ENCODE measurements around the gene IL18RAP. TPM values are rescaled to one million over a fixed set of nuclear protein-coding genes. Genes with fewer than 3 reads are reported as not detected.

Gene IL18RAP
- total RNA-seq, 1 donor from 2014 or later, result not detected

DNA sequence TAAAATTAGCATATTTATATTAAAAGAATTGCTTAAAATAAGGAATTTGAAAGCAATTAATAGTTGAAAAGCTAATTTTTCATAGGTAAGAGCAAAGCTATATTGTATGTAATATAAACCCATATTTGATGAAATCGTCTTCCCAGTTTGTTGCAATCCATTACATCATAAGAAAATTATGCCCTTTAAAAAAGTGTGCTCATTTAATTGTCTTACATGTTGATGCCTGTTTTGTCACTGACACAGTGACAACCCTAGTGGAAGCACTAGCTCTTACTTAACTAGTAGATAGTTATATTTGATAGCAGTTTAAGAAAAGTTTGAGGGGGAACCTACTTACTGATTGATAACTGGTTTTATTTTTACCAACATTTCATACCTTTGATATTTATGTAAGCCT is 30.0 kb upstream of the IL18RAP start:
- H3F3A ChIP-seq (ENCODE audit: low read depth), result no peaks in the 10 kb centered on the region
- H3K79me2 ChIP-seq (ENCODE audit: low read depth), result no peaks in the 10 kb centered on the region
- H3K4me2 ChIP-seq, result no peak overlapping the region
- H3K27me3 ChIP-seq, result no peaks in the 10 kb centered on the region
- H3K9ac ChIP-seq, result no peak overlapping the region
- no peak for DNase-seq (ENCODE audit: low spot score)
- H3K27me3 Mint-ChIP-seq (ENCODE audit: insufficient read depth, low read depth), result no peaks in the 10 kb centered on the region
- no peaks in the 10 kb centered on the region for H3K9me3 ChIP-seq (ENCODE audit: low read depth)
- H3K4me1 ChIP-seq, result no peaks in the 10 kb centered on the region
- H3K9me3 Mint-ChIP-seq, result no peaks in the 10 kb centered on the region
- H3K27ac ChIP-seq, result no peak overlapping the region
- TF ChIP-seq, protein P1, sequence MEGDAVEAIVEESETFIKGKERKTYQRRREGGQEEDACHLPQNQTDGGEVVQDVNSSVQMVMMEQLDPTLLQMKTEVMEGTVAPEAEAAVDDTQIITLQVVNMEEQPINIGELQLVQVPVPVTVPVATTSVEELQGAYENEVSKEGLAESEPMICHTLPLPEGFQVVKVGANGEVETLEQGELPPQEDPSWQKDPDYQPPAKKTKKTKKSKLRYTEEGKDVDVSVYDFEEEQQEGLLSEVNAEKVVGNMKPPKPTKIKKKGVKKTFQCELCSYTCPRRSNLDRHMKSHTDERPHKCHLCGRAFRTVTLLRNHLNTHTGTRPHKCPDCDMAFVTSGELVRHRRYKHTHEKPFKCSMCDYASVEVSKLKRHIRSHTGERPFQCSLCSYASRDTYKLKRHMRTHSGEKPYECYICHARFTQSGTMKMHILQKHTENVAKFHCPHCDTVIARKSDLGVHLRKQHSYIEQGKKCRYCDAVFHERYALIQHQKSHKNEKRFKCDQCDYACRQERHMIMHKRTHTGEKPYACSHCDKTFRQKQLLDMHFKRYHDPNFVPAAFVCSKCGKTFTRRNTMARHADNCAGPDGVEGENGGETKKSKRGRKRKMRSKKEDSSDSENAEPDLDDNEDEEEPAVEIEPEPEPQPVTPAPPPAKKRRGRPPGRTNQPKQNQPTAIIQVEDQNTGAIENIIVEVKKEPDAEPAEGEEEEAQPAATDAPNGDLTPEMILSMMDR (IDR thresholded peaks at IDR 0.05), result no peak
- TF ChIP-seq EZH2 (IDR thresholded peaks at IDR 0.05) (no peak), EZH2phosphoT487 (IDR thresholded peaks at IDR 0.05) (no peak)
- no peak overlapping the region for H3K4me3 ChIP-seq
- H2AFZ ChIP-seq (replicated peaks), result no peak overlapping the region
- H3K4me3 Mint-ChIP-seq, result no peak overlapping the region
- H3K36me3 ChIP-seq, result no peaks in the 10 kb centered on the region
- no peaks in the 10 kb centered on the region for H4K20me1 ChIP-seq (ENCODE audit: low read depth)
- H3K4me1 Mint-ChIP-seq, result no peaks in the 10 kb centered on the region
- no peaks in the 10 kb centered on the region for H3K36me3 Mint-ChIP-seq
- no peak overlapping the region for H3K27ac Mint-ChIP-seq

DNA sequence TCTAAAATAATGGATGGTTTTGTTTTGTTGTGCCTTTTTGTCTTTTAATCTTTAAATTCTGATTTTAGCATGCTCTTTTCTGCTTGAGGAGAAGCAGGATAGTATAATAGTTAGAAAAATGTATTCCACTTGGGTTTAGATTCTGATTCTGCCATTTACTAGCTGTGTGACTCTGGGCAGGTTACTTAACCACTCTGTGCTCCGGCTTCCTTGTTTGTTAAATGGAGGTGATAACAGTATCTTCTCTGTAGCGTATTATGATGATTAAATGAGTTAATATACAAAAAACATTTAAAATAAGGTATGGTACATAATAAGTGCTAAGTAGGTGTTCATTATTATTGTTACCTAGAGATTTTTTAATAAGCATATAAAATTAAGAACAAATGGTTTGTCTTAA is 26.9 kb upstream of the IL18RAP start:
- Histone ChIP-seq H3K36me3 (no peaks in the 10 kb centered on the region), H3K79me2 (ENCODE audit: low read depth) (no peaks in the 10 kb centered on the region), H3K4me3 (no peak overlapping the region), H3K4me1 (no peaks in the 10 kb centered on the region), H3K9ac (no peak overlapping the region), H3K27ac (no peak overlapping the region), H3K27me3 (no peaks in the 10 kb centered on the region), H3K4me2 (no peak overlapping the region), H2AFZ (replicated peaks) (no peak overlapping the region), H3K9me3 (ENCODE audit: low read depth) (no peaks in the 10 kb centered on the region), H4K20me1 (ENCODE audit: low read depth) (no peaks in the 10 kb centered on the region), H3F3A (ENCODE audit: low read depth) (no peaks in the 10 kb centered on the region)
- DNase-seq (ENCODE audit: low spot score), result no peak
- no peaks in the 10 kb centered on the region for H3K36me3 Mint-ChIP-seq
- H3K27me3 Mint-ChIP-seq (ENCODE audit: insufficient read depth, low read depth), result no peaks in the 10 kb centered on the region
- H3K4me3 Mint-ChIP-seq, result no peak overlapping the region
- H3K9me3 Mint-ChIP-seq, result no peaks in the 10 kb centered on the region
- peaks cover 4% of the 10 kb centered on the region for H3K4me1 Mint-ChIP-seq
- no peak overlapping the region for H3K27ac Mint-ChIP-seq
- TF ChIP-seq EZH2 (IDR thresholded peaks at IDR 0.05), result no peak
- TF ChIP-seq, protein P1 (IDR thresholded peaks at IDR 0.05), result no peak

DNA sequence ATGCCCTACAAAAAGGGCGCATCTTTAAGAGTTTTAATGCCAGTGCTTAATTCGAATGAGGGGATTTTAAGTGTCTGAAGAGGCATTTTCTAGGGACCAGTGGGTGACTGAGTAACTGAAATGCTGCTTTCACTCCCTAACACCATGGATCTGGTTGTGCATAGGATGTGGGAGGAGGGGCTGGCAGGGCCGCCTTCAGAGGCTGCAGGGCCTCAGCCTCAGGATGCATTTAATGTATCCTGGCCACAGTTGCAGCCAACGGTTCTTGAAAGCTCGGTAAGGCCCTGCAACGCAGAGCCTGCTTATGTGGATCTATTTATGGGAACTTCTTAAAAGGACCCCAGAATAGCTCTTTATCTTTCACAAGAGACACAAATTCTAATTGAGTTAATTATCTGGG is 25.8 kb upstream of the IL18RAP start:
- no peaks in the 10 kb centered on the region for H3K36me3 Mint-ChIP-seq
- H3K27me3 Mint-ChIP-seq (ENCODE audit: insufficient read depth, low read depth), result no peaks in the 10 kb centered on the region
- H4K20me1 ChIP-seq (ENCODE audit: low read depth), result no peaks in the 10 kb centered on the region
- no peaks in the 10 kb centered on the region for H3K9me3 ChIP-seq (ENCODE audit: low read depth)
- H3K79me2 ChIP-seq (ENCODE audit: low read depth), result no peaks in the 10 kb centered on the region
- no peak overlapping the region for H3K4me2 ChIP-seq
- TF ChIP-seq EZH2 (IDR thresholded peaks at IDR 0.05), result no peak
- TF ChIP-seq EZH2phosphoT487 (IDR thresholded peaks at IDR 0.05), result no peak
- TF ChIP-seq, protein P1 (IDR thresholded peaks at IDR 0.05), result no peak
- no peak overlapping the region for H3K9ac ChIP-seq
- H3K4me3 ChIP-seq, result no peak overlapping the region
- peak overlapping the region; percentile 93 for H2AFZ ChIP-seq (replicated peaks)
- H3K36me3 ChIP-seq, result no peaks in the 10 kb centered on the region
- peak; percentile 9 for DNase-seq (ENCODE audit: low spot score)
- no peaks in the 10 kb centered on the region for H3K9me3 Mint-ChIP-seq
- no peak overlapping the region for H3K4me3 Mint-ChIP-seq
- no peaks in the 10 kb centered on the region for H3K27me3 ChIP-seq
- no peaks in the 10 kb centered on the region for H3F3A ChIP-seq (ENCODE audit: low read depth)
- H3K27ac Mint-ChIP-seq, result no peak overlapping the region
- H3K4me1 ChIP-seq, result no peaks in the 10 kb centered on the region
- peaks cover 4% of the 10 kb centered on the region for H3K4me1 Mint-ChIP-seq
- H3K27ac ChIP-seq, result no peak overlapping the region

All from neural progenitor cell (in vitro differentiated cells).